Right cardiac atrium (tissue), 5 donors: ENCODE measurements around the gene DMWD. TPM values are rescaled to one million over a fixed set of nuclear protein-coding genes. Genes with fewer than 3 reads are reported as not detected.

Source experiments
- ATAC-seq, 2 donors: fragments of 200-7000 bp; cut with Tn5 transposase; one replicate each; pipeline versions ENCODE4 v1.8.0 to v1.9.1; 2020; ENCODE audit warnings: moderate library complexity in 2 of 2, mild to moderate bottlenecking in 1 of 2
- DNase-seq, 3 donors: peaks; one replicate each; pipeline ENCODE4 v3.0.0-alpha.2; 2020
- H3K27ac ChIP-seq: one replicate; pipeline ENCODE4 v1.5.1; 2013; ENCODE audit warnings: mild to moderate bottlenecking, low read length, control low read depth, moderate library complexity
- H3K27me3 ChIP-seq: one replicate; pipeline ENCODE4 v1.6.1; 2013; ENCODE audit not compliant: control insufficient read depth, insufficient read depth
- H3K4me1 ChIP-seq: one replicate; pipeline ENCODE4 v1.6.1; 2013; ENCODE audit warnings: low read length; ENCODE audit not compliant: control insufficient read depth, insufficient read depth
- H3K4me3 ChIP-seq: one replicate; pipeline ENCODE4 v1.5.1; 2013; ENCODE audit warnings: low read length, control low read depth
- H3K9me3 ChIP-seq: one replicate; pipeline ENCODE4 v1.6.1; 2013; ENCODE audit warnings: low read length; ENCODE audit not compliant: control insufficient read depth
- WGBS: extraction: QIAGEN DNeasy Blood & Tissue Kit; methylation state at CpG from one replicate; pipeline ENCODE4 v1.1.7; 2013; 5-methylcytosine and 5-hydroxymethylcytosine counted together
- intact Hi-C, 4 donors: fragments of 100-400 bp; cut with DNase I; formaldehyde crosslinking; loops; one replicate each; pipeline versions ENCODE4 v1.11.0 to v1.14.0; 2022 to 2023
- polyA plus RNA-seq: library from polyadenylated mRNA; stranded (reverse); fragments of 200-250 nt; gene quantifications from one replicate; pipeline ENCODE4 v1.2.3, GENCODE V29; 2013
- total RNA-seq, 4 donors: library from RNA; stranded (reverse); fragmentation: NEBNext Ultra II Directional; extraction: Animal tissue kit (Norgen Biotek cat#: 25700); gene quantifications; one replicate each; pipeline ENCODE4 v1.2.1, GENCODE V29; 2021
- donor health status: healthy with polysubstance abuse.
- donor health status: DM: no; HTN: yes; CAD: no.
- donor health status: DM: no; HTN: no; CAD: no.
- donor health status: DM: no; HTN: yes; CAD: no; lungs with severe emphysema.
- donor health status: DM: yes; HTN: yes; CAD: no.

Gene DMWD
- total and polyA plus RNA-seq, 5 donors: 50.2 to 87.1 (median 72.2) TPM

DNA sequence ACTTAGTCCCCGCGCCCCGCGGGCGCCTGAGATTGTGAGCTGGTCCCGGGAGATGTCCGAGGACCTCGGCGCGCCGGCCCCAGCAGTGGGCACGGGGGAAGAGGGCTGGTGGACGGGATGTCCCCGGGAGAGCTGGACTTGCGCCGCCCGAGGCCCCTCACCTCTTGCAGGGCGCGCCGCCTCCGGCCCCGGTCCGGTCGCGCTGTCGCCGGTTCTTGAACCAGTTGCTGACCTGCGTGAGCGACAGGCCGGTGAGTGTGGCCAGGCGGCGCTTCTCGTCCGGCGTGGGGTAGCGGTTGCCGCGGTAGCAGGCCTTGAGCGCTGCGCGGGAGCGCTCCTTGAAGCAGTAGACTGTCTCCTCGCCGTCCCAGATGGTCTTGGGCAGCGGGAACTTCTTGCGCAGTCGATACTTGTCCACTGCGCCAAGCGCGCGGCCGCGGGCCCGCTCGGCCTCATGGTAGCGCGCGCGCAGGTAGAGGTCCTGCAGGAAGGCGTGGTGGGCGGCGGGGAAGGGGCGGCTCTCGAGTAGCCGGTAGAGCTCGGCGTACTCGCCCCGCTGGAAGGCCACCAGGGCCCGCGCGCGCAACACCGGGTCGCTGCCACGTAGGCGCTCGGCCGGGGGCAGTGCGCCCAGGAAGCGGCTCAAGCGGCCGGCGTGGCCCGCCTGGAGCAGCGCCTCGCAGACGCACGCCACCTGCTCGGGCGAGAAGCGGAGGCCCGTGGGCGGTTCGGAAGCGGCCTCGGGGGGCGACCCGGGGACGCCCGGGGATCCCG is 24.6 kb downstream of the DMWD start:
- ATAC-seq: no peak
- Histone ChIP-seq H3K9me3 (no peaks in the 10 kb centered on the region), H3K27ac (peak overlapping the region; percentile 99), H3K4me3 (peak overlapping the region; percentile 80), H3K4me1 (no peaks in the 10 kb centered on the region), H3K27me3 (no peaks in the 10 kb centered on the region)
- WGBS: under 1% methylated on average over 102 of the region's 102 CpGs
- DNase-seq: peak; percentile 70 to 91 (median 90)
- intact Hi-C loops: loop anchor here in 1 of 4 donors (5.0 to 10.0 kb wide), 2 partner anchors 53 to 76 kb away; partner anchors contain the start of genes QPCTL and SNRPD2

DNA sequence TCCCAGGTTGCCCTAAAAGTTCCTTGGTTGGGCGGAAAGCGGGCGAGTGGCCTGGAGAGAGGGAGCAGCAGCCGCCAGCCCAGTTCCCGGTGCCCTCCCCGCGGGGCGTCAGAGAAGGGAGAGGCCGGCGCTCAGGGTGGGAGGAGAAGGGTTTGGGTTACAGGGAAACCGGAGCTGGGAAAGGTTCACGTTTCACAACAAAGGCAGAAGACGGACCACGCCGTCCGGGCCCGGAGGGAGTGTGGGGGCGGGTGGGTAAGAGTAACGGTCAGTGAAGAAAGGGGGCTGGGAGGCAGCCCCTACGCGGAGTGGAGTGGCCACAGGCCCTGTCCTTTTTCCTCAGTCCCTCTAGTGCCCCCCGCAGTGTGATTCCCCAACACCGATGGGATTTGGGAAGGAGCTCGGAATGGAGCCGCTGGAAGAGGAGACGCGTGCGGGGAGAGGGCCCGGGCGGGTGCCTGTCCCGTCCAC is 25.2 kb downstream of the DMWD start:
- ATAC-seq: peak; percentile 3 to 8
- H3K27me3 ChIP-seq: no peaks in the 10 kb centered on the region

DNA sequence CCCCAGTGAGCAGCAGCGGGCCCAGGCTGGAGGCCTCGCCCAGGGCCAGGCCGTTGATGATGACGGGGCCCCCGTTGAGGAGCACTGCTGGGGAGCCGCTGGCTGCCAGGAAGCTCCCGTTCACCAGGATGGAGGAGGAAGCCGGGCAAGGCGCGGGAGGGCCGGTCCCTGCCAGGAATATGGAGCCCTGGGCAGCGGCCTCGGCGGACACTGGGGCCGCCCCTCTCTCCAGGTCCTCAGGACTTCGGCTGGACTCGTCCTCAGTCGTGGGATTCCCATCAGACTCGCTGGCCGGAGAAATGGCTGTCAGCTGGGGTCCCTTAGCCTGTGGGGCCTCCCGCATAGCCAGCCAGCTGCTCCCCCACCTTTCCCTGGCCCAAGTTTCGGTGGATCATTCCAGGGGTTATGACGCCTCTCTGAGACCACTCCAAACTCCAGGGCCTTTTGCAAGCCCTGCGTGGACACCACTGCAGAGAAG is 25.7 kb downstream of the DMWD start:
- no peaks in the 10 kb centered on the region for H3K9me3 ChIP-seq
- no peaks in the 10 kb centered on the region for H3K27me3 ChIP-seq
- peak overlapping the region; percentile 99 for H3K27ac ChIP-seq
- ATAC-seq (no peak), DNase-seq (peak in 1 of 3 donors; percentile 82)
- WGBS: 16% methylated on average over 24 of the region's 24 CpGs
- no peaks in the 10 kb centered on the region for H3K4me1 ChIP-seq
- intact Hi-C loops: loop anchor here in 1 of 4 donors (5.0 to 10.0 kb wide), 2 partner anchors 52 to 75 kb away; partner anchors contain the start of genes QPCTL and SNRPD2
- H3K4me3 ChIP-seq: peak overlapping the region; percentile 80

More for the DNA sequence above, 25.2 kb downstream of the DMWD start:
- DNase-seq: peak; percentile 81 to 92 (median 90)
- peak overlapping the region; percentile 80 for H3K4me3 ChIP-seq
- H3K4me1 ChIP-seq: no peaks in the 10 kb centered on the region
- peak overlapping the region; percentile 99 for H3K27ac ChIP-seq
- WGBS: 10% methylated on average over 31 of the region's 31 CpGs
- no peaks in the 10 kb centered on the region for H3K9me3 ChIP-seq
- intact Hi-C loops: loop anchor here in 1 of 4 donors (5.0 to 10.0 kb wide), 2 partner anchors 53 to 75 kb away; partner anchors contain the start of genes QPCTL and SNRPD2

DNA sequence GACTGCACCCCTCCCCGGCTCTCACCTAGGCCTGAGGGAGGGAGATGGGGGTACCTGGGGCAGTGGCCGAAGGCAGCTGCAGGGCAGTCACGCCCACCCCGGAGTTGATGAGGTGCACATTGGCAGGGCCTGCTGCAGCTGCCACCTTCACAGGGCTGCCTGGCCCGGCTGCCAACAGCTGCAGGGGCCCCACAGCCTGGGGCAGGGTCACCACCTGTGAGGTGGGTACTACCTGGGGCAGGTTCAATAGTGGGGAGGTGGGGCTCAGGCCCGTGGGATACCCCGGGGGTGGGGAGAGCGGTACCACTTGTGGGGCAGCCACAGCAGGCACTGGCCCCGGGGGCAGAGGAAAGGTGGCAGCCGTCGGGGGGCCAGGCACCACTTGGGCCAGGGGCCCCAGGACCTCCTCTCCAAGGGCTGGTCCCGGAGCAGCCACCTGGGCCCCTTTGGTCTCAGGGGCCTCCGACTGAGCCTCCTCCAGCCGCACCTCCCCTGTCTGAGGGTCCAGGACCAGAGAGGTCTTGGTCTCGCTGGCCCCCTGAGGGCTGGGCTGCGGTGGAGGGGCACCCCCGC is 26.3 kb downstream of the DMWD start:
- Histone ChIP-seq H3K4me1 (no peaks in the 10 kb centered on the region), H3K4me3 (peak overlapping the region; percentile 80), H3K27me3 (no peaks in the 10 kb centered on the region), H3K27ac (peak overlapping the region; percentile 99), H3K9me3 (no peaks in the 10 kb centered on the region)
- WGBS: 57% methylated on average over 17 of the region's 17 CpGs
- ATAC-seq (no peak), DNase-seq (peak in 2 of 3 donors; percentile 62 to 85)
- intact Hi-C loops: loop anchor here in 1 of 4 donors (5.0 to 10.0 kb wide), 2 partner anchors 52 to 74 kb away; partner anchors contain the start of genes QPCTL and SNRPD2

DNA sequence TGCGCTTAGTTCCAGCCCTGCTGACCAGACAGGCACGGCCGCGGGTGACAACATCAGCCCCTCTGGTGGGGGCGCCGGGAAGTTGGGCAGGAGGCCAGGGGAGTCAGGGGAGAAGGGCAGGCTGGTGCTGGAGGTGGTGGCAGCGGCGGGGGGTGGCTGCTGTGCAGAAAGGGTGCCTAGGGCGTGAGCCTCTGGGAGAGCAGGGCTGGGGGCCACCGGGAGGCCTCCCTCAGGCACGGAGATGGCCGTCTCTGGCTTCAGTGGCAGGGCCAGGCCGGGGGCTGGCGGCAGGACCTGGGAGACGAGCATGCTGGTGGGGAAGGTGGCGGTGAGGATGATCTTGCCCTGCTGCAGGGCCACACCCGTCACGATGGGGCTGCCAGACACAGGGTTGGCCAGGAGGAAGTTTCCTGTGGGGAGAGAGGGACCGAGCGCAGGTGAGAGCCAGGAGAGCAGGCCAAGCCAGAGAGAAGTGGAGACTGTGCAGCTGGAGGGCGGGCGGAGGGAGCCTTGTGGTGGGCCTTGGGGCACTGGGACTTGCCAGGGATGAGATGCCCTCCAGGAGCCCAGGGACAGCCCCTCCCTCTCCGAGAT is 26.8 kb downstream of the DMWD start:
- H3K27me3 ChIP-seq: no peaks in the 10 kb centered on the region
- H3K4me3 ChIP-seq: no peak overlapping the region
- intact Hi-C loops: loop anchor here in 1 of 4 donors (5.0 to 10.0 kb wide), 2 partner anchors 51 to 73 kb away; partner anchors contain the start of genes QPCTL and SNRPD2
- H3K27ac ChIP-seq: peak overlapping the region; percentile 99
- no peaks in the 10 kb centered on the region for H3K4me1 ChIP-seq
- peak in 2 of 3 donors; percentile 77 to 84 for DNase-seq
- 54% methylated on average over 23 of the region's 23 CpGs for WGBS
- ATAC-seq: no peak
- no peaks in the 10 kb centered on the region for H3K9me3 ChIP-seq

DNA sequence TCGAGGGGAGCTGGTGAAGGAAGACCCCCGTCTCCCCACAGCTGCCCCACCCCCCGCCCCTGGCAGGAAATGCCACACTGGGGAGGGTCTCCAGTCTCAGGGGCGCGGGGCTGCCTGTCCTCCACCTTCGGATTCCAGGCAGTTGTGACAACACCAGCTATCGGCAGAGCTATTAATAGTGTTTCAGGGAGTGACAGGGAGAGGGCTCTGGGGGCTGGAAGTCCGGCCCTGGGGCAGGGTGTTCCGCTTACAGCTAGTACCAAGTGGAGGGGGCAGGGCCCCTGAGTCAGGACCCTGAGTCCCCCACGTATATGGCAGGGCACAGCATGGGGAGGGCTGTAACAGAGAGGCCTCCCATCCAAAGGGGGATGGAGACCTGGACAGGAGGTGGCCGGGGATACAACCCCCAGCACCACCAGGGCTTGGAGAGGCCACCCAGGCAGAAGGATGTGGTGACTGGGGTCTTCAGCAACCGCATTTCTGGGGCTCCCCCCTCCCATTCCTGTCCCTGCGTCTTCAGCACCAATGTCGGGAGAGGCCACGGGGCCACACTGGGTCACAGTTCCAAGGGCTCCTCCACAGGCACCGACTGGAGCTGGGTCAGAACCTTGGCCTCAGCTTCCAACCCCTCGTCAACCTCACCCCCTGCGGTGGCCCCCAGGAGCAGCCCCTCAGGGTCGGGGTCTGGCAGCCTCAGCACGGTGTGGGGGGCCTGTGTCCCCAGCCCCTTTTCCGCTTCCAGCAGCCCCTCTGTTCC is 27.5 kb downstream of the DMWD start:
- intact Hi-C loops: loop anchor here in 1 of 4 donors (5.0 to 10.0 kb wide), 2 partner anchors 50 to 73 kb away; partner anchors contain the start of genes QPCTL and SNRPD2
- H3K27me3 ChIP-seq: no peaks in the 10 kb centered on the region
- H3K4me1 ChIP-seq: no peaks in the 10 kb centered on the region
- H3K4me3 ChIP-seq: no peak overlapping the region
- 36% methylated on average over 21 of the region's 21 CpGs for WGBS
- H3K9me3 ChIP-seq: no peaks in the 10 kb centered on the region
- DNase-seq (peak in 2 of 3 donors; percentile 82 to 83), ATAC-seq (peak in 1 of 2 donors; percentile 1)
- peak overlapping the region; percentile 86 for H3K27ac ChIP-seq

DNA sequence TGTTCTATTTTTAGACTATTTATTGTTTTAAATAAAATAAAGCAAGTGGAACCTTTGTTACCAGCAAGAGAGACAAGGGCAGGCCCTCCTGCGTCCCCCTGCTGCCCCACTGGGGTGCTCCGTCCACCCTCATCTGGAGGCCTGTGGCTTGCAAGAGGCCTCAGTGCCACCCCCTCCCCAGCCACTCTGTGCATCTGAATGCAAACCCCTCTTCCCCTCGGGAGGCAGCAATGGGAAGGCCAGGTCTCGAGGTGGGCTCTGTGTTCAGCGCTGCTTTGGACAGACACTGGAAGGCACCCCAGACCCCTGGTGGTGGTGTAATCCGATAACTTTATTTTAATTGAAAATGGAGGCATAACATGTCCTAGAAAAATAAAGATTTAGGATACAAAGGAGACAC is 28.2 kb downstream of the DMWD start:
- no peaks in the 10 kb centered on the region for H3K4me1 ChIP-seq
- no peak for ATAC-seq
- H3K4me3 ChIP-seq: no peak overlapping the region
- no peaks in the 10 kb centered on the region for H3K9me3 ChIP-seq
- peak overlapping the region; percentile 86 for H3K27ac ChIP-seq
- H3K27me3 ChIP-seq: no peaks in the 10 kb centered on the region
- intact Hi-C loops: loop anchor here in 1 of 4 donors (10.0 kb wide), 1 partner anchor 50 kb away; no protein-coding TSS in a partner anchor
- 47% methylated on average over 6 of the region's 6 CpGs for WGBS
- DNase-seq: no peak

DNA sequence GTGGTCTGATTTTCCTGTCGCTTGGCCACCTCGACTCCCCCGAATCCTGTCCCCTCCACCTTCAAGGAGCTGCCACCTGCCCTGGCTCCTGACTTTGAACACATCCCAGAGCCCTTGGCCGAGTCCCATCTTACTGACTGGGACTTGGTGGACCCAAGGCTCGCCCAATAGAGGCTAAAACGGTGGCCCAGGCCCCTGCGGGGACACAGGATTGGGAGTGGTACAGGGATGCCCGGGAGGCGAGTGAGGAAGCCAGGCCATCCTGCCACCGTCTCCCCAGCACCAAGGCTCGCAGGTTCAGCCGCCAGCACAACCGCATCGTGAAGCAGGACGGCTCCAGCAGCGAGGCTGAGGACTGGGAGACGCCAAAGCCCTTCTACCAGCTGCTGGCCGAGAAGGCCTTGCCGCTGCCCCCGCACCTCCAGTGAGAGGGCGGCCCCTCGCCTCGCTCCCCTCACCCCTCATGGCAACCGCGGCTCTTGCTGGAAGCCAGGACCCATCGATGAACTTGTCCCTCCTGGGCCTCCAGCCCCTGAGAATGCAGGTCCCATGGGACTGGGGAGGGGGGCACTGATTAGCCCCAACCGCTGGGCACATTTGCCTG is 28.9 kb downstream of the DMWD start:
- Histone ChIP-seq H3K9me3 (no peaks in the 10 kb centered on the region), H3K27me3 (no peaks in the 10 kb centered on the region), H3K4me1 (no peaks in the 10 kb centered on the region), H3K27ac (peak overlapping the region; percentile 22), H3K4me3 (no peak overlapping the region)
- DNase-seq: peak in 1 of 3 donors; percentile 67
- 36% methylated on average over 27 of the region's 27 CpGs for WGBS
- intact Hi-C loops: loop anchor here in 1 of 4 donors (10.0 kb wide), 1 partner anchor 49 kb away; no protein-coding TSS in a partner anchor
- no peak for ATAC-seq

DNA sequence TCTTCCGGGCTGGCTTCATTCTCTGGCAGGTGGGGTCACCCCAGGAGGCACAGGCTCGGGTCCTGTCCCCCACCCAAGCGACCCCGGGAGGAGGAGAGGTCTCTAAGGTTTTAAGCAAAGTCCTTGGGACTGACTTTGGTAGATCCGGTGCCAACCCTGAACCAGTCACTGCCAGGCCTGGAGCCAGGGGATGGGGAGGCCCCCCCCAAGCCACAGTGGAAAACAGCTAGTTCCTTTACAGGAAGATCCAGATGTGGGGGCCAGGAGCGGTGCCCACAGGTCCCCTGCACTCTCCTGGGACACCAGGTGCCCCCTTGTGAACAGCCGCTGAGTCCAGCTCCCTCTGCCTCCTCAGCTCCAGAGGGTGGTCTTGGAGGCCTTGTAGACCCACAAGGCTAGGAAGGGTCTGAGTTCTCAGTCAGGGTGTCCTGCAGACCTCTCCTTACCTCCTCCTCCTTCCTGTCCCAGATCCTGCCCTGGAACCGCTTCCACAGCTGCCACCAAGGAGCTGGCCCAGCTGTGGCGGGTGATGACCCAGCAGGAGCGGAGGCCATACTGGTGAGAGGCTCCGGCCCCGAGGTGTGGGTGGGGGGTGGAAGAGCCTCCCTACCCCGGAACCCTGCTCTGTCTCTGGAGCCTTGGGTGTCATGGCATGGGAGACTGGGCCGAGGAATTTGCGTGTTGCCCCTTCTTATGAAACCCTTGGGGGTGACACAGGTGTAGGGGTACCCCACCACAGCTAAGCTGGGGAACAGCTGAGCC is 29.6 kb downstream of the DMWD start:
- Histone ChIP-seq H3K4me3 (no peak overlapping the region), H3K4me1 (no peaks in the 10 kb centered on the region), H3K27ac (no peak overlapping the region), H3K9me3 (no peaks in the 10 kb centered on the region), H3K27me3 (no peaks in the 10 kb centered on the region)
- 85% methylated on average over 15 of the region's 15 CpGs for WGBS
- intact Hi-C loops: loop anchor here in 1 of 4 donors (10.0 kb wide), 1 partner anchor 48 kb away; no protein-coding TSS in a partner anchor
- DNase-seq: peak in 2 of 3 donors; percentile 38 to 49
- ATAC-seq: no peak
